Measurements from ENCODE around the gene SEC61B. TPM values are rescaled to one million over a fixed set of nuclear protein-coding genes. Genes with fewer than 3 reads are reported as not detected.

Gene SEC61B
- 268 TPM for polyA plus RNA-seq (2012; ENCODE audit: insufficient read length, low read depth)

GRCh38 chr9:99221621-99222415 is at the start of gene SEC61B, which contains the start of gene ALG2:
TSS of gene SEC61B (plus strand) at chr9:99222282. CDS start at chr9:99222364, 82 bp downstream.
TSS of gene ALG2 (minus strand) at chr9:99221942. CDS start at chr9:99221894, 48 bp downstream.
- TF ChIP-seq, protein P1, sequence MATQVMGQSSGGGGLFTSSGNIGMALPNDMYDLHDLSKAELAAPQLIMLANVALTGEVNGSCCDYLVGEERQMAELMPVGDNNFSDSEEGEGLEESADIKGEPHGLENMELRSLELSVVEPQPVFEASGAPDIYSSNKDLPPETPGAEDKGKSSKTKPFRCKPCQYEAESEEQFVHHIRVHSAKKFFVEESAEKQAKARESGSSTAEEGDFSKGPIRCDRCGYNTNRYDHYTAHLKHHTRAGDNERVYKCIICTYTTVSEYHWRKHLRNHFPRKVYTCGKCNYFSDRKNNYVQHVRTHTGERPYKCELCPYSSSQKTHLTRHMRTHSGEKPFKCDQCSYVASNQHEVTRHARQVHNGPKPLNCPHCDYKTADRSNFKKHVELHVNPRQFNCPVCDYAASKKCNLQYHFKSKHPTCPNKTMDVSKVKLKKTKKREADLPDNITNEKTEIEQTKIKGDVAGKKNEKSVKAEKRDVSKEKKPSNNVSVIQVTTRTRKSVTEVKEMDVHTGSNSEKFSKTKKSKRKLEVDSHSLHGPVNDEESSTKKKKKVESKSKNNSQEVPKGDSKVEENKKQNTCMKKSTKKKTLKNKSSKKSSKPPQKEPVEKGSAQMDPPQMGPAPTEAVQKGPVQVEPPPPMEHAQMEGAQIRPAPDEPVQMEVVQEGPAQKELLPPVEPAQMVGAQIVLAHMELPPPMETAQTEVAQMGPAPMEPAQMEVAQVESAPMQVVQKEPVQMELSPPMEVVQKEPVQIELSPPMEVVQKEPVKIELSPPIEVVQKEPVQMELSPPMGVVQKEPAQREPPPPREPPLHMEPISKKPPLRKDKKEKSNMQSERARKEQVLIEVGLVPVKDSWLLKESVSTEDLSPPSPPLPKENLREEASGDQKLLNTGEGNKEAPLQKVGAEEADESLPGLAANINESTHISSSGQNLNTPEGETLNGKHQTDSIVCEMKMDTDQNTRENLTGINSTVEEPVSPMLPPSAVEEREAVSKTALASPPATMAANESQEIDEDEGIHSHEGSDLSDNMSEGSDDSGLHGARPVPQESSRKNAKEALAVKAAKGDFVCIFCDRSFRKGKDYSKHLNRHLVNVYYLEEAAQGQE (IDR thresholded peaks at IDR 0.05; ENCODE audit: insufficient read depth in 1 of 2, low read depth in 2 of 2, low read length in 2 of 2) = 0 out of 4 replicates have a peak, but pooled peaks of 1 of the 2 experiments have one; percentile 39
- TF ChIP-seq TAF1 (IDR thresholded peaks at IDR 0.05; ENCODE audit: borderline replicate concordance, insufficient read depth, low read length) (peak; percentile 75; the same call in 1 of the 2 replicates), FOXP2 (optimal IDR thresholded peaks at IDR 0.05; ENCODE audit: borderline replicate concordance, extremely low read depth, extremely low read length, insufficient read depth) (no peak), SIN3A (IDR thresholded peaks at IDR 0.05; ENCODE audit: borderline replicate concordance, insufficient read depth, low read length) (no peak), POLR2AphosphoS5 (IDR thresholded peaks at IDR 0.05; ENCODE audit: low read depth, low read length) (peak; percentile 91)

- TF ChIP-seq FOXP2 (optimal IDR thresholded peaks at IDR 0.05; ENCODE audit: borderline replicate concordance, extremely low read depth, extremely low read length, insufficient read depth) (no peak), POLR2AphosphoS5 (IDR thresholded peaks at IDR 0.05; ENCODE audit: low read depth, low read length) (no peak), SIN3A (IDR thresholded peaks at IDR 0.05; ENCODE audit: borderline replicate concordance, insufficient read depth, low read length) (no peak), TAF1 (IDR thresholded peaks at IDR 0.05; ENCODE audit: borderline replicate concordance, insufficient read depth, low read length) (no peak)
- TF ChIP-seq, protein P1 (IDR thresholded peaks at IDR 0.05; ENCODE audit: insufficient read depth in 1 of 2, low read depth in 2 of 2, low read length in 2 of 2) = no peak
Measured at GRCh38 chr9:99173570-99174504, 48.2 kb upstream of the SEC61B start.

DNA sequence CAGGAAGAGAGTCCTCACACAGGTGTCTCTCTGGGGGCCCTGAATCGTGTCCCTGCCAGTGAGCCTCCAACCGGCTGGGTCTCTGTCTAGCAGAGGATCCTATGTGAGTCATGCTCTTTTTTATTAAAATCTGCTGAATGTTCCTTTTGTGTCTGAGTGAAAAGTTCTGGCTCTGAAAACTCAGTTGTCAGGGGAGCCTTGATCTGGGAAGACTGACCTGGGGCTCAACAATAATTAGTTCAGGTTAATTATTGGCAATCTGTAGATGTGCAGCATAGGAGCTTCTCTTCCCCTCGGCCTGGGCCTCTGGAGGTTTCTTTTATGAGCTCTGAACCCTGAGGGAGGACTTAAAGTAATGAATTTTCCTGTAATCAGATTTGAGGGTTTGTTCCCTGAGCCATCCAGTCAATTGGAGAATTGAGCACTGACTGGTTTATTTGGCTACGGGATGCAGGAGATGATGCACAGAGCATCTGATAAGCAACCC is 45.5 kb upstream of the SEC61B start:
- TF ChIP-seq, protein P1 (IDR thresholded peaks at IDR 0.05; ENCODE audit: insufficient read depth in 1 of 2, low read depth in 2 of 2, low read length in 2 of 2) = no peak
- TF ChIP-seq TAF1 (IDR thresholded peaks at IDR 0.05; ENCODE audit: borderline replicate concordance, insufficient read depth, low read length) (no peak), SIN3A (IDR thresholded peaks at IDR 0.05; ENCODE audit: borderline replicate concordance, insufficient read depth, low read length) (no peak), FOXP2 (optimal IDR thresholded peaks at IDR 0.05; ENCODE audit: borderline replicate concordance, extremely low read depth, extremely low read length, insufficient read depth) (no peak), POLR2AphosphoS5 (IDR thresholded peaks at IDR 0.05; ENCODE audit: low read depth, low read length) (no peak)

GRCh38 chr9:99177576-99178366 is 44.3 kb upstream of the SEC61B start:
- TF ChIP-seq SIN3A (IDR thresholded peaks at IDR 0.05; ENCODE audit: borderline replicate concordance, insufficient read depth, low read length) (no peak), TAF1 (IDR thresholded peaks at IDR 0.05; ENCODE audit: borderline replicate concordance, insufficient read depth, low read length) (no peak), FOXP2 (optimal IDR thresholded peaks at IDR 0.05; ENCODE audit: borderline replicate concordance, extremely low read depth, extremely low read length, insufficient read depth) (no peak), POLR2AphosphoS5 (IDR thresholded peaks at IDR 0.05; ENCODE audit: low read depth, low read length) (no peak)
- TF ChIP-seq, protein P1 (IDR thresholded peaks at IDR 0.05; ENCODE audit: insufficient read depth in 1 of 2, low read depth in 2 of 2, low read length in 2 of 2) = no peak
